Glutamatergic neuron (in vitro differentiated cells): ENCODE measurements around the gene MYO18B. TPM values are rescaled to one million over a fixed set of nuclear protein-coding genes. Genes with fewer than 3 reads are reported as not detected.

Experiments used
- DNase-seq: peaks from one replicate; pipeline ENCODE4 v3.0.0; 2022
- H3K27ac Mint-ChIP-seq: one replicate; pipeline ENCODE4 v1.8.0; 2020; ENCODE audit warnings: mild to moderate bottlenecking, mixed read lengths, inconsistent platforms; ENCODE audit not compliant: unreplicated experiment
- H3K27me3 Mint-ChIP-seq: one replicate; pipeline ENCODE4 v1.8.0; 2020; ENCODE audit warnings: mild to moderate bottlenecking, moderate library complexity, mixed read lengths, inconsistent platforms; ENCODE audit not compliant: unreplicated experiment
- H3K36me3 Mint-ChIP-seq: one replicate; pipeline ENCODE4 v1.8.0; 2020; ENCODE audit warnings: mild to moderate bottlenecking, mixed read lengths, inconsistent platforms; ENCODE audit not compliant: unreplicated experiment
- H3K4me1 Mint-ChIP-seq: one replicate; pipeline ENCODE4 v1.8.0; 2020; ENCODE audit warnings: mild to moderate bottlenecking, low read depth, mixed read lengths, inconsistent platforms; ENCODE audit not compliant: unreplicated experiment
- H3K4me3 Mint-ChIP-seq: one replicate; pipeline ENCODE4 v1.8.0; 2020; ENCODE audit warnings: mild to moderate bottlenecking, mixed read lengths, inconsistent platforms; ENCODE audit not compliant: unreplicated experiment
- H3K9me3 Mint-ChIP-seq: one replicate; pipeline ENCODE4 v1.8.0; 2020; ENCODE audit warnings: mild to moderate bottlenecking, moderate library complexity, mixed read lengths, inconsistent platforms; ENCODE audit not compliant: unreplicated experiment
- CTCF ChIP-seq: fragments of 200-600 bp; sonication (generic); IDR thresholded peaks from one replicate; pipeline ENCODE4 v1.5.0; 2021; ENCODE audit not compliant: partially characterized antibody, unreplicated experiment
- total RNA-seq: library from RNA; stranded (reverse); fragmentation: NEBNext Ultra II Directional; extraction: Animal tissue kit (Norgen Biotek cat#: 25700); gene quantifications from one replicate; pipeline ENCODE4 v1.2.1, GENCODE V29; 2021; ENCODE audit not compliant: unreplicated experiment

MYO18B gene
- total RNA-seq, 1 donor from 2014 or later: 0.25 TPM

DNA sequence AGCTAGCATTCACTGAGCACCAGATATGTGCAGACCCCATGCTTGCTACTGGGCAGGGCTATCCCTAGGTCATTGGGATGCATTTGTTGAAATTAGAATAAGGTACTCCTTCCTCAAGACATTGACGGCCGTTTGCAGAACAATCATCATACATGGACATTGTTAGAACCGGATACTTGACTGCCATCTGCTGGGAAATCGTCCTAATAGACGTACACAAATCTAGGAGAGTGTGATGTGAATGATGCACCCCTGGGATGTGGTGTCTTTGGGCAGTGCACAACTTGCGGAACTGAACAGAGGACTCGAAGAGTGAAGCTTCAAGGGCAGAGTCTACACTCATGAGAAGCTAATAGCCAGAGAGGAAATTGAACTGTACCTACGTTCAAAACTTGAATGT is 35.9 kb downstream of the MYO18B start:
- Mint-ChIP-seq H3K36me3 (peaks cover 4% of the 10 kb centered on the region), H3K27me3 (peaks cover 8% of the 10 kb centered on the region), H3K9me3 (peaks cover 7% of the 10 kb centered on the region), H3K4me1 (peaks cover 15% of the 10 kb centered on the region), H3K4me3 (no peak overlapping the region), H3K27ac (no peak overlapping the region)
- no peak for TF ChIP-seq CTCF
- DNase-seq: no peak

DNA sequence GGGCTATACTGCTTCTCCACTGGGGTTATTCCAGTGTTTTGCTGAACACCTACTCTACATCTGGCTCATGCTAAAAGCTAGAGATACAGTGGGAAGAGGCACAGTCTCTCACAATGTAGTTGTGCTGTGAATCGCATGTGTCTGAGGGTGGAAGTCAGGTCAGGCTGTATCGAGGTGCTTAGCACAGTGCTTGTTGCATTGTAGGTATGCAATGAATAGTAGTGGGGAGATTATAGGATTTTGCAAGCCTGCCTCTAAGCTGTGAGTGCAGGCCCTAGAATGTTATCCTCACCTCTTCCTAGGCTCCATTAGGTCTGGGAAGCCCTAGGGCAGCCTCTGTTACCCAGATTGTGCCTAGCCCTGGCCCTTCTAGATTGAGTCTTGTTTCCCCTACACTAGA is 37.4 kb downstream of the MYO18B start:
- Mint-ChIP-seq H3K27ac (no peak overlapping the region), H3K4me1 (peaks cover 15% of the 10 kb centered on the region), H3K36me3 (peaks cover 8% of the 10 kb centered on the region), H3K9me3 (peaks cover 7% of the 10 kb centered on the region), H3K4me3 (no peak overlapping the region), H3K27me3 (peaks cover 8% of the 10 kb centered on the region)
- no peak for TF ChIP-seq CTCF
- DNase-seq: no peak

DNA sequence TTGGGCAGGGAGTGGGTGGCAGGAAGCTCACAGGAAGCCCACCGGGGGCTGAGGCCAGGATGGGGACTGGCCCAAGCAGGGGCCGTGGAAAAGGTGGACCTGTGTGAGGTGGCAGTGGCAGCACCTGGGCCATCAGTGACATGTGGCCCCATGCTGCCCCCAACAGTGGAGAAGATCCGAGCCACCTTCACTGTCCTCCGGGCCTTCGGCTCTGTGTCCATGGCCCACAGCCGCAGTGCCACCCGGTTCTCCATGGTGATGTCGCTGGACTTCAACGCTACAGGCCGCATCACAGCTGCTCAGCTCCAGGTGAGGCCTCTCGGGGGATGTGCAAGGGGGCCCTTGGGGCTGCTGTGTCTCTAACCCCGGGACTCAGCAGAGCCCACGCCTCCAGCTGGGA is 37.9 kb downstream of the MYO18B start:
- DNase-seq: no peak
- H3K4me3 Mint-ChIP-seq: no peak overlapping the region
- H3K9me3 Mint-ChIP-seq: peaks cover 7% of the 10 kb centered on the region
- peaks cover 15% of the 10 kb centered on the region for H3K4me1 Mint-ChIP-seq
- no peak for TF ChIP-seq CTCF
- peaks cover 8% of the 10 kb centered on the region for H3K27me3 Mint-ChIP-seq
- no peak overlapping the region for H3K27ac Mint-ChIP-seq
- peaks cover 8% of the 10 kb centered on the region for H3K36me3 Mint-ChIP-seq

GRCh38 chr22:25780673-25781072 is 38.7 kb downstream of the MYO18B start:
- H3K27ac Mint-ChIP-seq: peak overlapping the region; percentile 77
- peaks cover 8% of the 10 kb centered on the region for H3K36me3 Mint-ChIP-seq
- peak; percentile 31 for DNase-seq
- peaks cover 12% of the 10 kb centered on the region for H3K4me1 Mint-ChIP-seq
- TF ChIP-seq CTCF: no peak
- peak overlapping the region; percentile 42 for H3K4me3 Mint-ChIP-seq
- H3K27me3 Mint-ChIP-seq: peaks cover 7% of the 10 kb centered on the region
- H3K9me3 Mint-ChIP-seq: peaks cover 7% of the 10 kb centered on the region

GRCh38 chr22:25781801-25782200 is 39.8 kb downstream of the MYO18B start:
- TF ChIP-seq CTCF: no peak
- peaks cover 7% of the 10 kb centered on the region for H3K9me3 Mint-ChIP-seq
- DNase-seq: no peak
- peaks cover 7% of the 10 kb centered on the region for H3K27me3 Mint-ChIP-seq
- H3K36me3 Mint-ChIP-seq: peaks cover 8% of the 10 kb centered on the region
- no peak overlapping the region for H3K4me3 Mint-ChIP-seq
- peaks cover 8% of the 10 kb centered on the region for H3K4me1 Mint-ChIP-seq
- no peak overlapping the region for H3K27ac Mint-ChIP-seq
